PFSK-1 (cell line): ENCODE measurements around the gene IL10RA.

Source experiments
- POLR2AphosphoS5 ChIP-seq: IDR thresholded peaks from 2 replicates; pipeline ENCODE4 v1.6.1; 2012; ENCODE audit warnings: low read depth, mild to moderate bottlenecking, control low read depth, low read length, moderate library complexity
- SIN3A ChIP-seq: IDR thresholded peaks from 2 replicates; pipeline ENCODE4 v1.6.1; 2012; ENCODE audit warnings: mild to moderate bottlenecking, low read length, moderate library complexity, borderline replicate concordance; ENCODE audit not compliant: insufficient read depth
- TAF1 ChIP-seq: IDR thresholded peaks from 2 replicates; pipeline ENCODE4 v1.6.1; 2012; ENCODE audit warnings: low read length, control low read depth, borderline replicate concordance; ENCODE audit not compliant: insufficient read depth
- TF ChIP-seq, protein P1 (sequence below), 2 experiments: IDR thresholded peaks; 2 replicates each; pipeline versions ENCODE4 v1.6.1 to v1.8.0; 2011 to 2012; ENCODE audit warnings: low read depth in 2 of 2, low read length in 2 of 2, control low read depth in 1 of 2, inconsistent platforms in 1 of 2, mild to moderate bottlenecking in 1 of 2, moderate library complexity in 1 of 2; ENCODE audit not compliant: insufficient read depth in 1 of 2

DNA sequence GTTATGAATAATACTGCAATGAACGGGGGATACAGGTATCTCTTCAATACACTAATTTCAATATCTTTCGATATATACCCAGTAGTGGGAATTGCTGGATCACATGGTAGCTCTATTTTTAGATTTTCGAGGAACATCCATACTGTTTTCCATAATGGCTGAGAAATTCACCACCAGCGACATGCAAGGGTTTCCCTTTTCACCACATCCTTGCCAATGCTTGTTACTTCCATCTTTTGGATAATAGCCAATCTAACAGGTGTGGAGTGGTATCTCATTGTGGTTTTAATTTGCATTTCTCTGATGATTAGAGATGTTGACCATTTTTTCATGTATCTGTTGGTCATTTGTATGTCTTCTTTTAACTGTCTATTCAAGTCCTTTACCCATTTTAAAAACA, 5.9 kb downstream of the IL10RA start:
- TF ChIP-seq TAF1 (no peak), POLR2AphosphoS5 (no peak), SIN3A (no peak)
- TF ChIP-seq, protein P1, sequence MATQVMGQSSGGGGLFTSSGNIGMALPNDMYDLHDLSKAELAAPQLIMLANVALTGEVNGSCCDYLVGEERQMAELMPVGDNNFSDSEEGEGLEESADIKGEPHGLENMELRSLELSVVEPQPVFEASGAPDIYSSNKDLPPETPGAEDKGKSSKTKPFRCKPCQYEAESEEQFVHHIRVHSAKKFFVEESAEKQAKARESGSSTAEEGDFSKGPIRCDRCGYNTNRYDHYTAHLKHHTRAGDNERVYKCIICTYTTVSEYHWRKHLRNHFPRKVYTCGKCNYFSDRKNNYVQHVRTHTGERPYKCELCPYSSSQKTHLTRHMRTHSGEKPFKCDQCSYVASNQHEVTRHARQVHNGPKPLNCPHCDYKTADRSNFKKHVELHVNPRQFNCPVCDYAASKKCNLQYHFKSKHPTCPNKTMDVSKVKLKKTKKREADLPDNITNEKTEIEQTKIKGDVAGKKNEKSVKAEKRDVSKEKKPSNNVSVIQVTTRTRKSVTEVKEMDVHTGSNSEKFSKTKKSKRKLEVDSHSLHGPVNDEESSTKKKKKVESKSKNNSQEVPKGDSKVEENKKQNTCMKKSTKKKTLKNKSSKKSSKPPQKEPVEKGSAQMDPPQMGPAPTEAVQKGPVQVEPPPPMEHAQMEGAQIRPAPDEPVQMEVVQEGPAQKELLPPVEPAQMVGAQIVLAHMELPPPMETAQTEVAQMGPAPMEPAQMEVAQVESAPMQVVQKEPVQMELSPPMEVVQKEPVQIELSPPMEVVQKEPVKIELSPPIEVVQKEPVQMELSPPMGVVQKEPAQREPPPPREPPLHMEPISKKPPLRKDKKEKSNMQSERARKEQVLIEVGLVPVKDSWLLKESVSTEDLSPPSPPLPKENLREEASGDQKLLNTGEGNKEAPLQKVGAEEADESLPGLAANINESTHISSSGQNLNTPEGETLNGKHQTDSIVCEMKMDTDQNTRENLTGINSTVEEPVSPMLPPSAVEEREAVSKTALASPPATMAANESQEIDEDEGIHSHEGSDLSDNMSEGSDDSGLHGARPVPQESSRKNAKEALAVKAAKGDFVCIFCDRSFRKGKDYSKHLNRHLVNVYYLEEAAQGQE (IDR thresholded peaks at IDR 0.05; ENCODE audit: insufficient read depth in 1 of 2, low read depth in 2 of 2, low read length in 2 of 2), result no peak
